ENCODE data around the gene MED15.

The MED15 gene

DNA sequence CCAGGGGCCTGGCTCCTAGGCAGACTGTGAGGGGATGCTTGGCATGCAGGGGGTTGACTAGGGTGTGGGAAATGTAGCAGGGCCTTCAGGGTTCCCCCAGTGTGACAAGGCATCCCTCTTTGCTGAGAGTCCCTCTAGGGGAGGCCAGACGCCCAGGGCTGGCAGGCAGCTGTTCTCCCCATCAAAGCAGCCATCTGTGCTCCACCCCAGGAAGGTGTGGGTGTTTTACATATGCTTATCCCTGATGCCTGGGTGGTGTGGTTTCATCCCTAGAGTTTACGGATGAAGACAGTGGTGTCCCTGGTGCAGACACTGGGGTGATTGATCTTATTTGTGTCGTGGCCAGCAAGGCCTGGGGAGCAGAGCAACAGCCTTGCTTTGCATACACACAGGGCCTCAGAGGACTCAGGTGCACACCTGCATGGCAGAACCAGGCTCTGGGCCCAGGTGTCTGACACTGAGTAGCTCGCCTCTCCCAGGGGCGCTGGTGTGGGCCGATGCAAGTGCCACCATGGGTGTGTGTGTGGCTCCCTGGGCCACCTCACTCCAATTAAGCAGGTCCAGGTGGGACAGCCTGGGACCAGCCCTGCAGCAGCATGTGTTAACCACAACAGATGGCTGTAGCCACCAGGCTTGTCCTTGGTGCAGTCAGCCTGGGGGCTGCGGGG, 74.2 kb downstream of the MED15 start:
- no peak for DNase-seq (ENCODE audit: low read depth)
- H3K4me3 ChIP-seq (replicated peaks; ENCODE audit: low read depth, low read length), result no peak overlapping the region
- no peak for TF ChIP-seq CTCF (IDR thresholded peaks at IDR 0.05; ENCODE audit: low read length, missing control alignments)

GRCh38 chr22:20582171-20582511, 74.7 kb downstream of the MED15 start:
- TF ChIP-seq CTCF (IDR thresholded peaks at IDR 0.05; ENCODE audit: low read length, missing control alignments), result no peak
- DNase-seq (ENCODE audit: low read depth), result no peak
- H3K4me3 ChIP-seq (replicated peaks; ENCODE audit: low read depth, low read length), result no peak overlapping the region

- no peak for DNase-seq (ENCODE audit: low read depth)
- no peak overlapping the region for H3K4me3 ChIP-seq (replicated peaks; ENCODE audit: low read depth, low read length)
Observed at GRCh38 chr22:20582520-20583361, 75.3 kb downstream of the MED15 start.

GRCh38 chr22:20583471-20583922, 76.1 kb downstream of the MED15 start:
- DNase-seq (ENCODE audit: low read depth), result no peak
- no peak overlapping the region for H3K4me3 ChIP-seq (replicated peaks; ENCODE audit: low read depth, low read length)
- TF ChIP-seq CTCF (IDR thresholded peaks at IDR 0.05; ENCODE audit: low read length, missing control alignments), result no peak

More at GRCh38 chr22:20582520-20583361, 75.3 kb downstream of the MED15 start:
- no peak for TF ChIP-seq CTCF (IDR thresholded peaks at IDR 0.05; ENCODE audit: low read length, missing control alignments)

DNA sequence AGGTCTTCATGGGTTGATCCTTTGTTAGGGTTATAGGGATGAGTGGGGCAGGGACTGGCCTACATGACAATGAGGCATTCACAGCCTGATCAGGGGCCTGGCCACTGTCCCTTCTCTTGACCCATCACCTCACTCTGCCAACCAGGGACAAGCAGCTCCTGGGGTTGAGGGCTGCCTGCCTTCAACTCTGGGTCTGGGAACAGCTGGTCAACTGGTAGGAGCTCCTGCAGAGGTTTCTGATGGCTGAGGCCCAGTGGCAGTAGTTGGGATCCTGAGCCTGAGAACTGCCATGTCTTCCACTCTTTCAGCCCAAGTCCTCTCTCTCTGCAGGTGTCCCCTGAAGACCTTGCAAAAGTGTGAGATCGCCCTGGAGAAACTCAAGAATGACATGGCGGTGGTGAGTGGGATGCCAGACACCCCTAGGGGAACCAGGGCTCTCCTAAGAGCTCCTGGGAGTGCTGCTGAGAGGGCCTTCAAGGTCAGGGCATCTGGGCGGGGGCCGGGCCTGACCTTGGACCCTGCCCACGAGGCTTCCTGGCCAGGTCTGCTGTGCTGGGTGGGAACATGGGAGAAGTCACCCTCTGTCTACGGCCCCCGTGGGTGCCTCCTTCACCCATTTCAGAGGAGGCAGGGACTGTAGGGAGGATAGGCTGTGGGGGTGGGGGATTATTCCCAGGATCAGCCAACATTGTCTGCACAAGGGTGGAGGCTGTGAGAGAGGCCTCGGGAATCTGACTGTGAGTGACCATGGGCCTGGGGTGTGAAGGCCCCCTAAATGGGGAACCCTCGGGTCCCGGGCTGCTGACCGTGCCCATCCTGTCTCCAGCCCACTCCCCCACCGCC, 76.8 kb downstream of the MED15 start:
- TF ChIP-seq CTCF (IDR thresholded peaks at IDR 0.05; ENCODE audit: low read length, missing control alignments), result no peak
- no peak overlapping the region for H3K4me3 ChIP-seq (replicated peaks; ENCODE audit: low read depth, low read length)
- DNase-seq (ENCODE audit: low read depth), result no peak

GRCh38 chr22:20584872-20585638, 77.6 kb downstream of the MED15 start:
- TF ChIP-seq CTCF (IDR thresholded peaks at IDR 0.05; ENCODE audit: low read length, missing control alignments), result no peak
- H3K4me3 ChIP-seq (replicated peaks; ENCODE audit: low read depth, low read length), result no peak overlapping the region
- DNase-seq (ENCODE audit: low read depth), result no peak
